ENCODE data around the gene PACRG. TPM values are rescaled to one million over a fixed set of nuclear protein-coding genes. Genes with fewer than 3 reads are reported as not detected.

Gene PACRG
- total RNA-seq, 1 experiment from 2014 or later = 0.26 TPM

- H3K23me2 ChIP-seq (ENCODE audit: insufficient read length, low read depth, low read length, poor library complexity, severe bottlenecking) = no peaks in the 10 kb centered on the region
- no peak overlapping the region for H2BK5ac ChIP-seq (ENCODE audit: insufficient read length, low read length)
- H3K4me1 Mint-ChIP-seq = no peaks in the 10 kb centered on the region
- H4K5ac ChIP-seq (ENCODE audit: insufficient read length, low read depth, low read length) = no peak overlapping the region
- no peak overlapping the region for H2BK12ac ChIP-seq (ENCODE audit: insufficient read length, low read depth, low read length)
- H4K20me1 ChIP-seq (ENCODE audit: control insufficient read depth, insufficient read depth, insufficient read length) = no peaks in the 10 kb centered on the region
- H3K27me3 ChIP-seq (ENCODE audit: insufficient read depth, low read length) = no peaks in the 10 kb centered on the region
- no peaks in the 10 kb centered on the region for H3K79me1 ChIP-seq (ENCODE audit: insufficient read depth, low read depth, low read length, poor library complexity, severe bottlenecking)
- no peak overlapping the region for H4K8ac ChIP-seq (replicated peaks; ENCODE audit: insufficient read length, low read depth, low read length)
- no peak overlapping the region for H3K23ac ChIP-seq (ENCODE audit: insufficient read length, low read depth, low read length)
- H2BK15ac ChIP-seq (ENCODE audit: low read depth, low read length) = no peak overlapping the region
- no peak overlapping the region for H2AFZ ChIP-seq (ENCODE audit: low read length)
- no peak for TF ChIP-seq CTCF (conservative IDR thresholded peaks at IDR 0.05)
- no peak overlapping the region for H2BK120ac ChIP-seq (ENCODE audit: low read depth, low read length, poor library complexity, severe bottlenecking)
- H3K4me3 Mint-ChIP-seq = no peak overlapping the region
- no CpG with 5 or more reads among the region's 10 CpGs for whole genome bisulfite sequencing (ENCODE audit: extremely low coverage, insufficient read length, low lambda C conversion rate)
- H2AK5ac ChIP-seq (ENCODE audit: insufficient read length, low read length) = no peak overlapping the region
- H3K4me2 ChIP-seq (ENCODE audit: insufficient read depth, insufficient read length, low read length) = no peak overlapping the region
- H3K4me1 ChIP-seq (ENCODE audit: insufficient read depth, low read length) = no peaks in the 10 kb centered on the region
- no peak overlapping the region for H2BK20ac ChIP-seq (ENCODE audit: low read depth, low read length, poor library complexity, severe bottlenecking)
- no peak overlapping the region for H3K18ac ChIP-seq (ENCODE audit: insufficient read length, low read depth, low read length)
- peaks cover 0 to 2% of the 10 kb centered on the region in 2 experiments; a peak in 2 of 5 replicates for H3K9me3 Mint-ChIP-seq
- H3K9ac ChIP-seq (ENCODE audit: extremely low read depth, insufficient read length, low read length) = no peak overlapping the region
- no peak overlapping the region for H3K56ac ChIP-seq (ENCODE audit: insufficient read length, low read depth, low read length)
- no peaks in the 10 kb centered on the region for H3K27me3 Mint-ChIP-seq (ENCODE audit: low read depth)
- no peaks in the 10 kb centered on the region for H3K79me2 ChIP-seq (ENCODE audit: insufficient read depth, low read length)
- no peak overlapping the region for H3T11ph ChIP-seq (ENCODE audit: low read length)
- no peak overlapping the region for H3K27ac Mint-ChIP-seq
- no peaks in the 10 kb centered on the region; a peak in 1 of 7 replicates for H3K36me3 Mint-ChIP-seq (ENCODE audit: insufficient read depth in 1 of 3, low read depth in 3 of 3)
- no peaks in the 10 kb centered on the region for H3K9me3 ChIP-seq (ENCODE audit: control insufficient read depth, low read depth, low read length)
- H3K4ac ChIP-seq (ENCODE audit: low read depth, low read length) = no peak overlapping the region
- no peak overlapping the region for H3K27ac ChIP-seq (ENCODE audit: insufficient read length, low read depth, low read length)
- no peak overlapping the region for H3K14ac ChIP-seq (ENCODE audit: insufficient read depth, low read length)
- DNase-seq = no peak
- no peak overlapping the region for H4K91ac ChIP-seq (ENCODE audit: insufficient read length, low read depth, low read length)
Observed at GRCh38 chr6:163159689-163160088, 431.9 kb downstream of the PACRG start.
